ENCODE data around the gene SLC26A1.
"Not testable (repeated sequence)": the region's sequence is repeated elsewhere in the genome, so short reads cannot be mapped to it uniquely, and the experiment has no call there.

DNA sequence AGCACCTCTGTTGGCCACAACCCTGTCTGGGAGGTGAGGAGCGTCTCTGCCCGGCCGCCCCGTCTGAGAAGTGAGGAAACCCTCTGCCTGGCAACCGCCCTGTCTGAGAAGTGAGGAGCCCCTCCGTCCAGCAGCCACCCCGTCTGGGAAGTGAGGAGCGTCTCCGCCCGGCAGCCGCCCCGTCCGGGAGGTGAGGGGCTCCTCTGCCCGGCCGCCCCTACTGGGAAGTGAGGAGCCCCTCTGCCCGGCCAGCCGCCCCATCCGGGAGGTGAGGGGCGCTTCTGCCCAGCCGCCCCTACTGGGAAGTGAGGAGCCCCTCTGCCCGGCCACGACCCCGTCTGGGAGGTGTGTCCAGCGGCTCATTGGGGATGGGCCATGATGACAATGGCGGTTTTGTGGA is 17.2 kb downstream of the SLC26A1 start:
- TF ChIP-seq, protein P1, sequence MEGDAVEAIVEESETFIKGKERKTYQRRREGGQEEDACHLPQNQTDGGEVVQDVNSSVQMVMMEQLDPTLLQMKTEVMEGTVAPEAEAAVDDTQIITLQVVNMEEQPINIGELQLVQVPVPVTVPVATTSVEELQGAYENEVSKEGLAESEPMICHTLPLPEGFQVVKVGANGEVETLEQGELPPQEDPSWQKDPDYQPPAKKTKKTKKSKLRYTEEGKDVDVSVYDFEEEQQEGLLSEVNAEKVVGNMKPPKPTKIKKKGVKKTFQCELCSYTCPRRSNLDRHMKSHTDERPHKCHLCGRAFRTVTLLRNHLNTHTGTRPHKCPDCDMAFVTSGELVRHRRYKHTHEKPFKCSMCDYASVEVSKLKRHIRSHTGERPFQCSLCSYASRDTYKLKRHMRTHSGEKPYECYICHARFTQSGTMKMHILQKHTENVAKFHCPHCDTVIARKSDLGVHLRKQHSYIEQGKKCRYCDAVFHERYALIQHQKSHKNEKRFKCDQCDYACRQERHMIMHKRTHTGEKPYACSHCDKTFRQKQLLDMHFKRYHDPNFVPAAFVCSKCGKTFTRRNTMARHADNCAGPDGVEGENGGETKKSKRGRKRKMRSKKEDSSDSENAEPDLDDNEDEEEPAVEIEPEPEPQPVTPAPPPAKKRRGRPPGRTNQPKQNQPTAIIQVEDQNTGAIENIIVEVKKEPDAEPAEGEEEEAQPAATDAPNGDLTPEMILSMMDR (IDR thresholded peaks at IDR 0.05) = not testable (repeated sequence)
- not testable (repeated sequence) for TF ChIP-seq EP300, POLR2A (IDR thresholded peaks at IDR 0.05)

Measured in tibial nerve (tissue), 4 donors.